GM12873 (cell line): ENCODE data around the gene BLNK.

Experiments used
- CTCF ChIP-seq: IDR thresholded peaks from 2 replicates; pipeline ENCODE4 v1.5.1; 2012; ENCODE audit warnings: low read depth, mild to moderate bottlenecking, moderate library complexity, low read length, control low read depth; ENCODE audit not compliant: insufficient read depth; ENCODE audit errors: missing control alignments

BLNK gene

GRCh38 chr10:96230527-96230926 lies 40.8 kb downstream of the BLNK start:
- no peak for TF ChIP-seq CTCF

GRCh38 chr10:96229568-96230030 lies 41.8 kb downstream of the BLNK start:
- peak; percentile 91 for TF ChIP-seq CTCF

GRCh38 chr10:96228408-96228994 lies 42.9 kb downstream of the BLNK start:
- TF ChIP-seq CTCF, result no peak

GRCh38 chr10:96227206-96227605 lies 44.2 kb downstream of the BLNK start:
- no peak for TF ChIP-seq CTCF

- no peak for TF ChIP-seq CTCF
Observed at GRCh38 chr10:96225119-96225518, 46.2 kb downstream of the BLNK start.

GRCh38 chr10:96222908-96223307 lies 48.5 kb downstream of the BLNK start:
- no peak for TF ChIP-seq CTCF

- TF ChIP-seq CTCF, result no peak
Observed at GRCh38 chr10:96222441-96222840, 48.9 kb downstream of the BLNK start.
